HG03342 (cell line): Measurements from ENCODE around the gene CSNK1G1.
"Not testable (repeated sequence)": the region's sequence is repeated elsewhere in the genome, so short reads cannot be mapped to it uniquely, and the experiment has no call there.

ENCODE experiments used
- ATAC-seq: cut with Tn5 transposase; IDR thresholded peaks from one replicate; pipeline ENCODE4 v1.9.1; 2021; ENCODE audit warnings: mild to moderate bottlenecking, moderate library complexity; ENCODE audit not compliant: unreplicated experiment

Gene CSNK1G1

DNA sequence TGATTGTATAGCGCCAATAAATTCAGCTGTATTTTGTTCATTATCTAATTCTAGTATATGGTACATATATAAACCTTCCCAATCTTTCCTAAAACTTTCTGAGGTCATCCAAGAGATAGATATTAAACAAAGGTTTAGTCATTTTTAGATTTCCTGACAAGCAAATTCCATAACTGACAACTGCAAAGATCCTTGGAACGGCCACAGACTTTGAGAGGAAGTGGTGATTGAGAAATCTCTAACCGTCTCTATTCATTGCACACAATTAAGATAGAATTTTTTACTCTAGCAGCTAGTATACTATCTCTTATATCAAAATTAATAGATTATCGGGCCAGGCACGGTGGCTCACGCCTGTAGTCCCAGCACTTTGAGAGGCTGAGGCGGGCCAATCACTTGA is 4.7 kb downstream of the CSNK1G1 start:
- ATAC-seq = no peak

DNA sequence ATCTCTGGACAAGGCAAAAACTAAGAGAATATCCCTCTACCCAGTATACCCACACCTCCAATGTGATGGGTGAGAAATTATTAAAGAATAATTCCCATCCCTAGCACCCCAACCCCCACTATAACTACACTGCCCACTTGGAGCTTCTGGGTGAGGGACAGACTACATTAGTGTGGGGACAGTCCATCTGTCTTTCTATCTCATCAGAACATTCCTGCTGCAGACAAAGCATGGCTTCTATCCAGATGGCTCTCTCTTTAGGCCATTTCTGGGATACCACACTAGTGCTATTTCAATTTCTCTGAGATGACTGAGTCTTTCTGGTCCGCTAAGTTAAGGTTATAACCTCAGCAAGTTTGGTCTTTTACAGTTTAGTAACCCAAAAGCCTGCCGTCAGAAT is 6.6 kb downstream of the CSNK1G1 start:
- ATAC-seq = no peak

DNA sequence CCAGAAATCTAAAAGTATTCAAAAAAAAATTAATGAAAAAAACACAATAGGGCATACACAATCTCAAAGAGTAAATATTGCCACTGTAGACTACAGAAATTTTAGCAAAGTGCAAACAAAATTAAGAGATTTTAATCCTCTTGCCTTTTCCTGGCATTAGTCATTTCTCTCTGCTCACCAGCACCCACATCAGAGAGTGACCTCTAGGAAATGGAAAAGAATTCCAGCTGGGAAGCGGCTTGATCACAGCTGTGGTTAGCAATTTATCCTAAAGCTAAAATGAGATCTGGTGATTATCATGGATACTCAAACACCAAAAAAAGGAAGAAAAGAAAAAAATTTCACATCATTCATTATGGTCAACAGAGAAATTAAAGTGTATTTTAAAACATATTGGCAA is 7.5 kb downstream of the CSNK1G1 start:
- ATAC-seq = no peak

DNA sequence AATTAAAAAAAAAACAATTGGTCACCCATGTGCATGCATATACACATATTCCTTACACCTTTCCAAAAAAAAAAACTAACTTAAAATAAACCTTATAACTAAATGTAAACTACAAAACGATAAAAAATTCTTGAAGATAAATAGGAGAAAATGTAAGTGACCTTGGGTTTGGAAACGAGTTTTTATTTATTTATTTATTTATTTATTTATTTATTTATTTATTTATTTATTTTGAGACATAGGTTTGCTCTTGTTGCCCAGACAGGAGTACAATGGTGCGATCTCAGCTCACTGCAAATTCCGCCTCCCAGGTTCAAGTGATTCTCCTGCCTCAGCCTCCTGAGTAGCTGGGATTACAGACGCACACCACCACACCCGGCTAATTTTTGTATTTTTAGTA is 9.7 kb downstream of the CSNK1G1 start:
- not testable (repeated sequence) for ATAC-seq

DNA sequence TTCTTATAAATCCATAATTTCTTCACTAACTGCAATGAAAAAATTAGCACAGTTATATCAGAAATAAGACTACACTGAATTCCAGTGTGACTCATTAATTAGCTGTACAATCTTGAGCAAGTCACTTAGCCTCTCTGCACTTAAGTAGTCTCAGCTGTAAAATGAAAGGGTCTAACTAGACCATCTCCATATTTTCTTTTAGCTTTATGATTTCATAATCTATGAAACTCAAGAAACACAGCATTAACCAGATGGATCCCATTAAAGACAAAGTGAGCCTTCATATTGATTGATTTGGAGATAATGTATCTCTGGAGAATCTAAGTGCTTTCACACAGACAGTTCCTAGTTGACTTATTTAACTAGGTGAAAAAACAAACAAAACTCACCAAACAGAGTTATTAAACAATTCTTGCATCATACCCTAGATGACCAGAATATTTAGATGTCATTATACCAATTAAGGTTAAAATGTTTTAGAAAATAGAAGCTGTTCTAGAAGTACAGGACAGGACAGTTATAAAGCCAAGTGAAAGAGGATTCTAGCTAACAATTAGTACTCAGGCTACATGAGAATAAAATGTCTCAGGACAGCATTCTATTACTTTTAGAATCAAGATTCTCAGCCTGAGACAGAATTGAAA is 11.2 kb downstream of the CSNK1G1 start:
- ATAC-seq = no peak

DNA sequence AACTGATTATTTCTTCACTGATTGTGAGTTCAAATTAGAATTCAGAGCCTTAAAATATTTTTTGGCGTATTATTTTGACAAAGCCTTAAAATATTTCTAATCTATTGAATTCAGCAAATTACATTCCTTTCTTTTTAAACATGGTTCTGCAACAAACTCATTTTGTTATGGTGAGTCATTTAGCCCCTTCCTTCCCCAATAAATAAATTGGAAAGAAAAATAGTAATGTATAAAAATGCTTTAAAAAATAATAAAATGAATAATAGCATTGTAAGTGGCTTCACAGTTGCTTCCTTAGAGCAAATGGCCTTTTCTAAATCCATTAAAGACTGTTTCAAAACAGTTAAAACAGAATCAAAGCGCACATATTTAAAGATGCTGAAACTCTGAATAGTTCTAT is 12.1 kb downstream of the CSNK1G1 start:
- no peak for ATAC-seq

DNA sequence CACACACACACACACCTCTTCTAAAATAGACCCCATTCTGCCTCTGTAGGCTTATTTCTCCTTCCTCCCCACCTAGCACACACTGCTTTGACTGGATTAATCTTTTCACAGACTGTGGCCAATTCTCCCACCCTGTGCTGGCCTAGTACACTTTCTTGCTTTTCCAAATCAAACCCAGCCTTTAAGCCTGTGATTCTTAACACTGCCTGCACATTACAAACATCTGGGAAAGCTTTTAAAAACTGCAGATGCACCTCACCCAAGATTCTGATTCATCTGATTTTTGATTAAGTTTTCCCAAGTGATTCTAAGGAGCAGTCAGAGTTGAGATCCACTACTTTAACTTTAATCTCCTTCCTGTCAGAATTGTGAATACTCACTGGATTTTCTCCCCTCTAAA is 12.8 kb downstream of the CSNK1G1 start:
- no peak for ATAC-seq

DNA sequence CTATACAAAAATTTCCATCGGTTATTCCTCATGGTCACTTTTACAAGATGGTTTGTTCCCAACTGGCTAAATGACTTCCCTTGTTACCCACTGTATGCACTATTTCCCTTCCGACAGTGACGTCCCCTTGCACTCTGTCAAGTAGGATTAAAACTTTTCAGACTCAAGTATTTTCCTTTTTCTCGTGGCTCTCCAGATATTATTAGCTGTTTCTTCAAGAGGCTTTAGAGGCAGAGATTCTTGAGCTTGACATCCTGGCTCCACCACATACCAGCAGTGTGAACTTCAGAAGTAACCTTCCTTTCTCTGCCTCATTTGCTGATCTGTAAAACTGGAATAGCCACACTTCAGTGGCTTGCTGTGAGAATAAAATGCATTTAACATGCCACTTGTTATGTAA is 14.0 kb downstream of the CSNK1G1 start:
- ATAC-seq = no peak

DNA sequence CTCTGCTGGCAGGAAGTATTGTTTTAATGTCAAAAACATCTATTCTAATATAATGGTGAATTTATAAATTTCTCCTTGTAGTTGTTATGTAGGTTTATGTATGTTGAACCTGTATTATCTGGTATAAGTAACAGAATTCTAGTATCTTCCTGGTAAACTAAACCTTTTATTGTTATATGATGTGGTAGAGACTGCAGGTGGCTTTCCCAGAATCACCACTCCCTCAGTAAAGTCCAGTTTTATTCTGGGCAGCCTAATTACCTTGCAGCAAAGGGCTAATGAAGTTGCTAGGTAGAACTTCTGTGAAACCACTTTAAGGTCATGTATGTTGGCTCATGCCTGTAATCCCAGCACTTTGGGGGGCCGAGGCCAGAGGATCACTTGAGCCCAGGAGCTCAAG is 15.6 kb downstream of the CSNK1G1 start:
- no peak for ATAC-seq

DNA sequence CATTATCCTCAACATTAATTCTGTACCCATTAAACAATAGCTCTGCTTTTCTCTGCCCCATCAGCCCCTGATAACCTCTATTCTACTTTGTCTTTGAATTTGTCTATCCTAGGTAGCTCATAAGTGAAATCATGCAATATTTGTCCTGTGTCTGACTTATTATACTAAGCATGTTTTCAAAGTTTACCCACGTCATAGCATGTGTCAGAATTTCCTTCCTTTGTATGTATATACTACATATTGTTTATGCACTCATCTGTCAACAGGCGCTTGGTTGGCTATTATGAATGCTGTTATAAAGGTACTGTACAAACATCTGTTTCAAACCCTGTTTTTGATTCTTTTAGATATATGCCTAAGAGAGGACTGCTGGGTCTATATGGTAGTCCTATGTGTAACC is 18.2 kb downstream of the CSNK1G1 start:
- no peak for ATAC-seq

DNA sequence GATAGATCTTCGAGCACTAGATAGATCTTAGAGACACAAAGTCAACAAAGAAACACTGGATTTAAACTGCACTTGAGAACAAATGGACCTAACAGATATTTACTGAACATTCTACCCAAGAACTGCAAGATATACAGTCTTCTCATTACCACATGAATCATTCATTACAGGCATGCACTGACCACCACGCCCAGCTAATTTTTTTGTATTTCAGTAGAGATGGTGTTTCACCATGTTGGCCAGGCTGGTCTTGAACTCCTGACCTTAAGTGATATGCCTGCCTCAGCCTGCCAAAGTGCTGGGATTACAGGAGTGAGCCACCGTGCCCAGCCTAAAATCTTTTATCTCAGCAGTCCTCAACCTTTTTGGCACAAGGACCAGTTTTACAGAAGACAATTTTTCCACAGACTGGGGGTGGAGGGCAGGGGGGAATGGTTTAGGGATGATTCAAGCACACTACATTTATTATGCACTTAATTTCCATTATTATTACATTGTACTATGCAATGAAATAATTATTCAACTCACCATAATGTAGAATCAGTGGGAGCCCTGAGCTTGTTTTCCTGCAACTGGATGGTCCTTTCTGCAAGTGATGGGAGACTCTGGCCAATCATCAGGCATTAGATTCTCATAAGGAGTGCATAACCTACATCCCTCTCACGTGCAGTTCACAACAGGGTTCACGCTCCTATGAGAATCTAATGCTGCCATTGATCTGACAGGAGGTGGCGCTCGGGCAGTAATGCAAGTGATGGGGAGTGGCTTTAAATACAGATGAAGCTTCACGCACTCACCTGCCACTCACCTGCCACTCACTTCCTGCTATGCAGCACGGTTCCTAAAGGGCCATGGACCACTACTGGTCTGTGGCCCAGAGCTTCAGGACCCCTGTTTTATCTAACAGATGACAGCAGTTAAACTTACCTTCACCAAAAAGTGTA is 21.7 kb downstream of the CSNK1G1 start:
- ATAC-seq = no peak

DNA sequence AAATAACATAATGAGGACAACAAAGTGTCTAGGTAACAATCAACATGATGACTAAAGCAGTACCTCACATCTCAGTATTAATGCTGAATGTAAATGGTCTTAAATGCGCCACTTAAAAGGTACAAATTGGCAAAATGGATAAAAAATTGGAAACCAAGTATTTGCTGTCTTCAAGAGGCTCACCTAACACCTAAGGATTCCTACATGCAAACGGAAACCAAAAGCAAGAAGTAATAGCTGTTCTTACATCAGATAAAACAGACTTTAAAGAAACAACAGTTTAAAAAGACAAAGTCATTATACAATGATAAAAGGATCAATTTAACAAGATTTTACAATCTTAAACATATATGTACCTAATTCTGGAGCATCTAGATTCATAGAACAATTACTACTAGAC is 22.5 kb downstream of the CSNK1G1 start:
- ATAC-seq = no peak

DNA sequence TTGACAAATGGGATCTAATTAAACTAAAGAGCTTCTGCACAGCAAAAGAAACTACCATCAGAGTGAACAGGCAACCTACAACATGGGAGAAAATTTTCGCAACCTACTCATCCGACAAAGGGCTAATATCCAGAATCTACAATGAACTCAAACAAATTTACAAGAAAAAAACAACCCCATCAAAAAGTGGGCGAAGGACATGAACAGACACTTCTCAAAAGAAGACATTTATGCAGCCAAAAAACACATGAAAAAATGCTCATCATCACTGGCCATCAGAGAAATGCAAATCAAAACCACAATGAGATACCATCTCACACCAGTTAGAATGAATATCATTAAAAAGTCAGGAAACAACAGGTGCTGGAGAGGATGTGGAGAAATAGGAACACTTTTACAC is 24.3 kb downstream of the CSNK1G1 start:
- not testable (repeated sequence) for ATAC-seq

DNA sequence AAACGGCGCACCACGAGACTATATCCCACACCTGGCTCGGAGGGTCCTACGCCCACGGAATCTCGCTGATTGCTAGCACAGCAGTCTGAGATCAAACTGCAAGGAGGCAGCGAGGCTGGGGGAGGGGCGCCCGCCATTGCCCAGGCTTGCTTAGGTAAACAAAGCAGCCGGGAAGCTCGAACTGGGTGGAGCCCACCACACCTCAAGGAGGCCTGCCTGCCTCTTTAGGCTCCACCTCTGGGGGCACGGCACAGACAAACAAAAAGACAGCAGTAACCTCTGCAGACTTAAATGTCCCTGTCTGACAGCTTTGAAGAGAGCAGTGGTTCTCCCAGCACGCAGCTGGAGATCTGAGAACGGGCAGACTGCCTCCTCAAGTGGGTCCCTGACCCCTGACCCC is 29.0 kb downstream of the CSNK1G1 start:
- ATAC-seq = not testable (repeated sequence)

DNA sequence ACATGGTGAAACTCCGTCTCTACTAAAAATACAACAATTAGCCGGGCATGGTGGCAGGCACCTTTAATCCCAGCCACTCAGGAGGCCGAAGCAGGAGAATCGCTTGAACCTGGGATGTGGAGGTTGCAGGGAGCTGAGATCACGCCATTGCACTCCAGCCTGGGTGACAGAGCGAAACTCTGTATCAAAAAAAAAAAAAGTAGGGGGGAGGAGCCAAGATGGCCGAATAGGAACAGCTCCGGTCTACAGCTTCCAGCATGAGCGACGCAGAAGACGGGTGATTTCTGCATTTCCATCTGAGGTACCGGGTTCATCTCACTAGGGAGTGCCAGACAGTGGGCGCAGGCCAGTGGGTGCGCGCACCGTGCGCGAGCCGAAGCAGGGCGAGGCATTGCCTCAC is 29.5 kb downstream of the CSNK1G1 start:
- not testable (repeated sequence) for ATAC-seq

DNA sequence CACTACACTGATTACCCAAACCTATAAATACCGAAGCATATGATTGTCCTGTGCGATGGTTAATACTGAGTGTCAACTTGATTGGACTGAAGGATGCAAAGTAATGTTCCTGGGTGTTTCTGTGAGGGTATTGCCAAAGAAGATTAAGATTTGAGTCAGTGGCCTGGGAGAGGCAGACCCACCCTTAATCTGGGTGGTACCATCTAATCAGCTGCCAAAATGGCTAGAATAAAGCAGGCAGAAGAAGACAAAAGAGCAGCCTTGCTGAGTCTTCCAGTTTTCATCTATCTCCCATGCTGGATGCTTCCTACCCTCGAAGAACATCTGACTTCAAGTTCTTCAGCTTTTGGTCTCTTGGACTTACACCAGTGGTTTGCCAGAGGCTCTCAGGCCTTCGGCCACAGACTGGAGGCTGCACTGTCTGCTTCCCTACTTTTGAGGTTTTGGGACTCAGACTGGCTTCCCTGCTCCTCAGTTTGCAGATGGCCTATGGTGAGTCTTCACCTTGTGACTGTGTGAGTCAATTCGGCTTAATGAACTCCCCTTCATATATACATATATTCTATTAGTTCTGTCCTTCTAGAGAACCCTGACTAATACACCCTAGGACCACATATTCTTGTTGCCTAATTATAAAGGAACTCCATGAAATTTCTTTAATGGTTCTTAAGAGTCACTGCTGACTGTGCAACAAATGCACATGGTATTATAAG is 31.7 kb downstream of the CSNK1G1 start:
- ATAC-seq = no peak

DNA sequence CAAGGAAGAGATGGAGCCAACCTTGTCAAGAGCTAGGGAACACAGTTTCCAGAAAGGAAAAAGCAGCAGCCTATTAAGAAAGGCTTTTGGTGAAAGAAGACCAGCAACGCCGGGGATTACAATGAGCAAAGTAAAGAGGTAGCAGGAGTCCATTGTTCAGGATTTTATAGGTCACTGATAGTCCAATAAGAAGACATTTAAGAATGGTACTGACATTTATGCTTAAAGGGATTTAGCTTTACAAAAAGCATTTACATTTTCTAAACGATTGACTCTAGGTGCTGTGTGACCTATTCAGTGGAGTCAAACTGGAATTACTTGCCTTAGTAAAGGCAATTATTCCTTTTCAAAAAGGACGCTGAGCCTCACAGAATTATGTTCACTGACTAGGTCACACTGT is 40.8 kb downstream of the CSNK1G1 start:
- ATAC-seq = no peak

DNA sequence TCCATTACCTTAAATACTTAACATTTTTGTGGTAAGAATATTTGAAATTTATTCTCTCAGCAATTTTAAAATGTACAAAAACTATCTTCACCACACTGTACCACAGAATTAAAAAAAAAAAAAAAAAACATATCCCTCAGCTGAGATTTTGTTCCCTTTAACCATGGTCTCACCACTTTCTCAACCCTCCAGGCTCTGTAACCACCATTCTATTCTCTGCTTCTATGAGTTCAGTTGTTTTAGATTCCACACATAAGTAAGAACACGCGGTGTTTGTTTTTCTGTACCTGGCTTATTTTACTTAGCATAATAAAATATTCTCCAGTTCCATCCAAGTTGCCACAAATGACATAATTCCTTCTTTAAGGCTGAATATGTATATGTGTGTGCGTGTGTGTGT is 41.5 kb downstream of the CSNK1G1 start:
- no peak for ATAC-seq

DNA sequence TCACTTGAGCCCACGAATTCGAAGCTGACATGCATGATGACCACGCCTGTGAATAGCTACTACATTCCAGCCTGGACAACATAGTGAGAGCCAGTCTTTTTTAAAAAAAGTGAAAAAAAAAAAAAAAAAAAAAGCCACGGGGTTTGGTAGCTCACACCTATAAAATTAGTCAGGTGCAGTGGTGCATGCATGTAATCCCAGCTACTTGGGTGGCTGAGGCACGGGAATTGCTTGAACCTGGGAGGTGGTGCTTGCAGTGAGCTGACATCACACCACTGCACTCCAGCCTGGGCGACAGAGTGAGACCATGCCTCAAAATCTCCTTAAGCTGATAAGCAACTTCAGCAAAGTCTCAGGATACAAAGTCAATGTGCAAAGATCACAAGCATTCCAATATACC is 44.4 kb downstream of the CSNK1G1 start:
- no peak for ATAC-seq

DNA sequence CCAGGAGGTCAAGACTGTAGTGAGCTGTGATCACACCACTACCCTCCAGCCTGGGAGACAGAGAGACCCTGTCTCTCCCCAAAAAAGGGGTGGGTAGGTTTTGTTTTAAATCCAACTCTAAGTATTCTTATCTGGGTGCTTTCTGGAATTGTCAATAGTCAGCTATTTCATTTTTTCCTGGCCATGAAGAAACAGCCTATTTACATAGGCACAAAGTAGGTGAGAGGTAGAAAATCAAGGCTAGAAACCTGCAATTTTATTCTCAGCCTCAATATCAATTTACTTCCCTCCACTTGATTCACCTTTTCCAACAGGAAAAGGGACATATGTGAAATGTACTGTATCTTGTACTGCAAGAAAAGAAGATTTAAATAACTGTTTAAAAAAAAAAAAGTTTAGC is 45.9 kb downstream of the CSNK1G1 start:
- no peak for ATAC-seq

DNA sequence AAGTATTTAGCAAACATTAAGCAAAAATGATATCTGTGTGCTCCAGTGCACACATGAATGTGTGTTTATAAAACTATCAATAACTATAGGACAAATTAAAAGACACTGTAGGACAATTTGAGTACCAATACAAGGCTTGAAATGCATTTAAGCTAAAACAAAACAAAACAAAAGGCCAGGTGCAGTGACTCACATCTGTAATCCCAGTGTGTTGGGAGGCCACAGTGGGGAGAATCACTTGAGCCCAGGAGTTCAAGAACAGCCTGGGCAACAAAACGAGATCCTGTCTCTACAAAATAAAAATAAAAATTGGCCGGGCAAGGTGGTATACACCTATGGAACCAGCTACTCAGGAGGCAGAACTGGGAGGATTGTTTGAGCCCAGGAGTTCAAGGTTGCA is 50.7 kb downstream of the CSNK1G1 start:
- no peak for ATAC-seq

DNA sequence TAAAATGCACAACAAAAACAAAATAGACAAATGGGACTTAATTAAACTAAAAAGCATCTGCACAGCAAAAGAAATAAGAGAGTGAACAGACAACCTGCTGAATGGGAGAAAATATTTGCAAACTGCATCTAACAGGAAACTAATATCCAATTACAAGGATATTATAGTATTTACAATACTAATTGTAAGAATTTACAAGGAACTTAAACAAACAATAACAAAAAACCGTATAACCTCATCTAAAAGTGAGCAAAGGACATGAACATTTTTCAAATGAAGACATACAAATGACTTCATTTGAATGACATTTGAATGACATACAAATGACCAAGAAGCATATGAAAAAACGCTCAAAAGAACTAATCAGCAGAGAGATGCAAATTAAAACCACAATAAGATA is 66.4 kb downstream of the CSNK1G1 start:
- ATAC-seq = no peak
